IMR-90 (cell line): Measurements from ENCODE around the gene ALPK3. TPM values are rescaled to one million over a fixed set of nuclear protein-coding genes. Genes with fewer than 3 reads are reported as not detected.

Experiments used
- ATAC-seq: fragments of 200-7000 bp; cut with Tn5 transposase; 2 replicates; pipeline ENCODE4 v1.9.1; 2020; ENCODE audit warnings: low read depth, mild to moderate bottlenecking, moderate library complexity
- BruUV-seq: library from RNA; stranded (reverse); fragments of 400-500 nt; replicated peaks from 2 replicates; lab custom pipeline; 2021; lab: Mats Ljungman, UMichigan
- CTCF ChIA-PET: fragments of 300-600 bp; formaldehyde crosslinking; extraction: SDS; loops from one replicate; lab custom pipeline; 2021; ENCODE audit warnings: antibody characterized with exemption; lab: Yijun Ruan, JAX
- POLR2A ChIA-PET: fragments of 300-600 bp; sonication (Branson Sonifier 250); formaldehyde crosslinking; loops from one replicate; lab custom pipeline; 2022; ENCODE audit warnings: antibody characterized with exemption; ENCODE audit not compliant: unreplicated experiment; lab: Charles Lee
- DNase-seq: peaks from one replicate; pipeline ENCODE4 v3.0.0; 2013
- H2AFZ ChIP-seq: replicated peaks from 2 replicates; pipeline ENCODE3; 2013; ENCODE audit warnings: low read length, mild to moderate bottlenecking; ENCODE audit not compliant: poor library complexity
- H2AK5ac ChIP-seq: 2 replicates; pipeline ENCODE4 v1.6.1; 2013; ENCODE audit warnings: low read depth, low read length, inconsistent platforms
- H2AK9ac ChIP-seq: replicated peaks from 2 replicates; pipeline ENCODE3; 2013; ENCODE audit warnings: mild to moderate bottlenecking, low read depth, low read length, moderate library complexity; ENCODE audit not compliant: poor library complexity
- H2BK120ac ChIP-seq: 2 replicates; pipeline ENCODE4 v1.6.1; 2013; ENCODE audit warnings: low read depth, low read length, inconsistent platforms
- H2BK15ac ChIP-seq: 3 replicates; pipeline ENCODE4 v1.6.1; 2013; ENCODE audit warnings: low read depth, low read length, inconsistent platforms
- H2BK20ac ChIP-seq: 2 replicates; pipeline ENCODE4 v1.6.1; 2013; ENCODE audit warnings: low read depth, mild to moderate bottlenecking, inconsistent platforms, low read length, moderate library complexity
- H2BK5ac ChIP-seq: 2 replicates; pipeline ENCODE4 v1.6.1; 2013; ENCODE audit warnings: mild to moderate bottlenecking, low read depth, low read length, inconsistent platforms; ENCODE audit not compliant: poor library complexity, severe bottlenecking
- H3K14ac ChIP-seq: replicated peaks from 2 replicates; pipeline ENCODE4 v1.6.1; 2013; ENCODE audit warnings: low read depth, low read length, inconsistent platforms
- H3K18ac ChIP-seq: 2 replicates; pipeline ENCODE4 v1.6.1; 2013; ENCODE audit warnings: low read depth, low read length, control low read depth
- H3K23ac ChIP-seq: 2 replicates; pipeline ENCODE4 v1.6.1; 2013; ENCODE audit warnings: low read depth, low read length, inconsistent platforms
- H3K27ac ChIP-seq: 2 replicates; pipeline ENCODE4 v1.5.1; 2013; ENCODE audit warnings: mild to moderate bottlenecking, control low read depth, low read length; ENCODE audit not compliant: insufficient read depth
- H3K27me3 ChIP-seq: 2 replicates; pipeline ENCODE4 v1.6.1; 2013; ENCODE audit warnings: low read length; ENCODE audit not compliant: control insufficient read depth, insufficient read depth
- H3K36me3 ChIP-seq: 2 replicates; pipeline ENCODE4 v1.6.1; 2013; ENCODE audit warnings: low read length, mixed read lengths; ENCODE audit not compliant: control insufficient read depth, insufficient read depth
- H3K4ac ChIP-seq: 2 replicates; pipeline ENCODE4 v1.6.1; 2013; ENCODE audit warnings: low read depth, low read length, inconsistent platforms
- H3K4me1 ChIP-seq: 2 replicates; pipeline ENCODE4 v1.6.1; 2013; ENCODE audit warnings: low read length, mixed read lengths; ENCODE audit not compliant: control insufficient read depth, insufficient read depth
- H3K4me2 ChIP-seq: 2 replicates; pipeline ENCODE4 v1.6.1; 2013; ENCODE audit warnings: low read depth, mild to moderate bottlenecking, control low read depth, low read length, moderate library complexity
- H3K4me3 ChIP-seq: 2 replicates; pipeline ENCODE4 v1.5.1; 2013; ENCODE audit warnings: low read depth, mild to moderate bottlenecking, control low read depth, low read length, moderate library complexity; ENCODE audit not compliant: insufficient read depth
- H3K56ac ChIP-seq: 2 replicates; pipeline ENCODE4 v1.6.1; 2013; ENCODE audit warnings: low read length, inconsistent platforms; ENCODE audit not compliant: insufficient read depth; ENCODE audit errors: extremely low read depth
- H3K79me1 ChIP-seq, 2 experiments: 2 replicates each; pipeline ENCODE4 v1.6.1; 2013; ENCODE audit warnings: low read length in 2 of 2, inconsistent platforms in 1 of 2, low read depth in 1 of 2
- H3K9ac ChIP-seq: 2 replicates; pipeline ENCODE4 v1.6.1; 2013; ENCODE audit warnings: low read depth, low read length, control low read depth
- H3K9me1 ChIP-seq: 2 replicates; pipeline ENCODE4 v1.6.1; 2013; ENCODE audit warnings: low read length, inconsistent platforms; ENCODE audit not compliant: insufficient read depth
- H3K9me3 ChIP-seq: 2 replicates; pipeline ENCODE4 v1.6.1; 2013; ENCODE audit warnings: low read length; ENCODE audit not compliant: control insufficient read depth, insufficient read depth
- H4K20me1 ChIP-seq: 2 replicates; pipeline ENCODE4 v1.6.1; 2013; ENCODE audit warnings: low read length, inconsistent platforms; ENCODE audit not compliant: insufficient read depth
- H4K5ac ChIP-seq: 2 replicates; pipeline ENCODE4 v1.6.1; 2013; ENCODE audit warnings: mild to moderate bottlenecking, low read depth, low read length, control low read depth
- H4K8ac ChIP-seq, 2 experiments: 2 replicates each; pipeline ENCODE4 v1.6.1; 2013; ENCODE audit warnings: low read depth in 2 of 2, low read length in 2 of 2, control low read depth in 1 of 2, inconsistent platforms in 1 of 2
- H4K91ac ChIP-seq: 2 replicates; pipeline ENCODE4 v1.6.1; 2013; ENCODE audit warnings: low read depth, low read length, inconsistent platforms; ENCODE audit not compliant: insufficient read depth
- BHLHE40 ChIP-seq: fragments of 150-350 bp; IDR thresholded peaks from 2 replicates; pipeline ENCODE4 v1.6.1; 2016; ENCODE audit warnings: mild to moderate bottlenecking, low read depth, low read length
- CHD1 ChIP-seq: IDR thresholded peaks from 2 replicates; pipeline ENCODE4 v1.6.1; 2012; ENCODE audit warnings: low read depth, low read length, improper control_type of control experiment
- ELK1 ChIP-seq: fragments of 150-350 bp; IDR thresholded peaks from 2 replicates; pipeline ENCODE4 v1.6.1; 2016; ENCODE audit warnings: low read depth, mild to moderate bottlenecking, low read length, moderate library complexity, borderline replicate concordance
- FOS ChIP-seq: fragments of 150-350 bp; IDR thresholded peaks from 2 replicates; pipeline ENCODE4 v1.6.1; 2016; ENCODE audit warnings: low read depth, low read length
- MAFK ChIP-seq: IDR thresholded peaks from 2 replicates; pipeline ENCODE4 v1.6.1; 2012; ENCODE audit warnings: low read depth, low read length, improper control_type of control experiment
- MAZ ChIP-seq: IDR thresholded peaks from 2 replicates; pipeline ENCODE4 v1.6.1; 2012; ENCODE audit warnings: low read depth, mild to moderate bottlenecking, low read length, improper control_type of control experiment, moderate library complexity, borderline replicate concordance
- MXI1 ChIP-seq: IDR thresholded peaks from 2 replicates; pipeline ENCODE4 v1.6.1; 2012; ENCODE audit warnings: low read depth, mild to moderate bottlenecking, low read length, moderate library complexity, borderline replicate concordance
- NFE2L2 ChIP-seq: fragments of 150-350 bp; IDR thresholded peaks from 2 replicates; pipeline ENCODE4 v1.6.1; 2016; ENCODE audit warnings: low read depth, mild to moderate bottlenecking, low read length
- POLR2A ChIP-seq: IDR thresholded peaks from 2 replicates; pipeline ENCODE4 v1.6.1; 2012; ENCODE audit warnings: mild to moderate bottlenecking, low read depth, low read length
- RAD21 ChIP-seq: IDR thresholded peaks from 2 replicates; pipeline ENCODE4 v1.6.1; 2012; ENCODE audit warnings: low read length, improper control_type of control experiment
- RCOR1 ChIP-seq: IDR thresholded peaks from 2 replicates; pipeline ENCODE4 v1.6.1; 2012; ENCODE audit warnings: mild to moderate bottlenecking, low read length, improper control_type of control experiment; ENCODE audit not compliant: insufficient replicate concordance
- RFX5 ChIP-seq: IDR thresholded peaks from 2 replicates; pipeline ENCODE4 v1.8.0; 2012; ENCODE audit warnings: low read depth, mild to moderate bottlenecking, low read length, moderate library complexity
- SMC3 ChIP-seq: fragments of 150-350 bp; IDR thresholded peaks from 2 replicates; pipeline ENCODE4 v1.6.1; 2016; ENCODE audit warnings: low read depth, mild to moderate bottlenecking, antibody characterized with exemption, low read length, moderate library complexity
- WGBS, 2 experiments: methylation state at CpG; one replicate each; pipeline versions ENCODE4 v1.1.5 to v1.1.7; 2013; ENCODE audit warnings: missing lambda C conversion rate in 2 of 2; ENCODE audit not compliant: insufficient read length in 1 of 2; ENCODE audit errors: extremely low coverage in 2 of 2; 5-methylcytosine and 5-hydroxymethylcytosine counted together
- dilution Hi-C: fragments of 300-500 bp; cut with HindIII; formaldehyde crosslinking; loops from one replicate; pipeline ENCODE4 v1.14.3; 2018; ENCODE audit warnings: low sequenced_read_pairs; ENCODE audit not compliant: unreplicated experiment
- in situ Hi-C: fragments of 300-500 bp; cut with MboI; formaldehyde crosslinking; loops from 3 replicates; pipeline ENCODE4 v1.14.3; 2019; ENCODE audit warnings: low sequenced_read_pairs, inconsistent platforms, mixed read lengths
- intact Hi-C: fragments of 100-400 bp; cut with micrococcal nuclease; formaldehyde crosslinking; loops from 2 replicates; pipeline ENCODE4 v1.10.0; 2022
- polyA plus RNA-seq, 3 experiments: library from polyadenylated mRNA; depleted of rRNA; stranded (reverse); fragments of >200 nt; gene quantifications; 2 replicates each; pipeline ENCODE4 v1.2.3, GENCODE V29; 2012; ENCODE audit warnings: low replicate concordance in 1 of 3
- total RNA-seq: library from RNA; depleted of rRNA; stranded (reverse); fragments of >200 nt; gene quantifications from 2 replicates; pipeline ENCODE4 v1.2.3, GENCODE V29; 2012
- TF ChIP-seq, protein P1 (sequence below): fragments of 150-350 bp; IDR thresholded peaks from 2 replicates; pipeline ENCODE4 v1.6.1; 2017; ENCODE audit warnings: mild to moderate bottlenecking, antibody characterized with exemption, low read length, low read depth
- TF ChIP-seq, protein P2 (sequence below): conservative IDR thresholded peaks from 2 replicates; pipeline ENCODE4 v1.5.1; 2012; ENCODE audit warnings: mild to moderate bottlenecking, low read depth, low read length, improper control_type of control experiment

The ALPK3 gene
- total and polyA plus RNA-seq, 2 of the 4 experiments (the other 2 are of a cell fraction): under 0.01 to 0.26 TPM

DNA sequence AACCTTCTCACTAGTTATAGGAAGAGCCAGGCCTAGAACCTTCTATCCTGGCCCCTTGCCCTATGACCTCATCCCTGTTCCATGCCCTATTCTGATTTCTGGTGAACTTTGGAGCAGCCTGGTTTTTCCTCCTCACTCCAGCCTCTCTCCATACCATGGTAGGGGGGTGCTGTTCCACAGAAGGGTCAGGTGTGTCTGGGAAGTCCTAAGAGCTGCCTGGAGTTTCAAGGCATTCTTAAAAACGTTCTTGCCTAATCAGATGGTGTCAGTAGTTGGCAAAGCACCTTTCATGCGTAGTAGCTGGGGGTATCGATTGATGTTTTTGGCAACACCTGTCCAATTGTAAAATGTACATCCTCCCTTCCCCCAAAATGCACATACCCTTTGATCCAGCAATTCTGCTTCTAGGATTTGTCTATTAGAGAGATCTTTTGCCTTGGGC lies 16.8 kb upstream of the ALPK3 start:
- peaks cover 10% of the 10 kb centered on the region; the same call in 1 of the 2 replicates for H4K20me1 ChIP-seq
- H3K9me1 ChIP-seq: peaks cover 16% of the 10 kb centered on the region
- peaks cover 25 to 32% of the 10 kb centered on the region in 2 experiments for H3K79me1 ChIP-seq
- no peak overlapping the region for H2AK9ac ChIP-seq
- no peak overlapping the region for H2BK20ac ChIP-seq
- TF ChIP-seq MXI1 (no peak), SMC3 (no peak), ELK1 (no peak), RCOR1 (no peak), RAD21 (no peak), CHD1 (no peak), NFE2L2 (no peak), MAFK (no peak), BHLHE40 (no peak), FOS (no peak), RFX5 (no peak), POLR2A (no peak), MAZ (no peak)
- TF ChIP-seq, protein P1, sequence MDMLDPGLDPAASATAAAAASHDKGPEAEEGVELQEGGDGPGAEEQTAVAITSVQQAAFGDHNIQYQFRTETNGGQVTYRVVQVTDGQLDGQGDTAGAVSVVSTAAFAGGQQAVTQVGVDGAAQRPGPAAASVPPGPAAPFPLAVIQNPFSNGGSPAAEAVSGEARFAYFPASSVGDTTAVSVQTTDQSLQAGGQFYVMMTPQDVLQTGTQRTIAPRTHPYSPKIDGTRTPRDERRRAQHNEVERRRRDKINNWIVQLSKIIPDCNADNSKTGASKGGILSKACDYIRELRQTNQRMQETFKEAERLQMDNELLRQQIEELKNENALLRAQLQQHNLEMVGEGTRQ: no peak
- TF ChIP-seq, protein P2, sequence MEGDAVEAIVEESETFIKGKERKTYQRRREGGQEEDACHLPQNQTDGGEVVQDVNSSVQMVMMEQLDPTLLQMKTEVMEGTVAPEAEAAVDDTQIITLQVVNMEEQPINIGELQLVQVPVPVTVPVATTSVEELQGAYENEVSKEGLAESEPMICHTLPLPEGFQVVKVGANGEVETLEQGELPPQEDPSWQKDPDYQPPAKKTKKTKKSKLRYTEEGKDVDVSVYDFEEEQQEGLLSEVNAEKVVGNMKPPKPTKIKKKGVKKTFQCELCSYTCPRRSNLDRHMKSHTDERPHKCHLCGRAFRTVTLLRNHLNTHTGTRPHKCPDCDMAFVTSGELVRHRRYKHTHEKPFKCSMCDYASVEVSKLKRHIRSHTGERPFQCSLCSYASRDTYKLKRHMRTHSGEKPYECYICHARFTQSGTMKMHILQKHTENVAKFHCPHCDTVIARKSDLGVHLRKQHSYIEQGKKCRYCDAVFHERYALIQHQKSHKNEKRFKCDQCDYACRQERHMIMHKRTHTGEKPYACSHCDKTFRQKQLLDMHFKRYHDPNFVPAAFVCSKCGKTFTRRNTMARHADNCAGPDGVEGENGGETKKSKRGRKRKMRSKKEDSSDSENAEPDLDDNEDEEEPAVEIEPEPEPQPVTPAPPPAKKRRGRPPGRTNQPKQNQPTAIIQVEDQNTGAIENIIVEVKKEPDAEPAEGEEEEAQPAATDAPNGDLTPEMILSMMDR: no peak
- no peak overlapping the region for H3K56ac ChIP-seq
- H3K14ac ChIP-seq: no peak overlapping the region
- ATAC-seq (no peak), DNase-seq (no peak)
- BruUV-seq: no TSS peak
- in situ Hi-C loops: no loop called here
- peaks cover 6% of the 10 kb centered on the region for H3K4me1 ChIP-seq
- H4K8ac ChIP-seq: no peak overlapping the region
- dilution Hi-C loops: no loop called here
- POLR2A ChIA-PET: no interaction called here
- H4K5ac ChIP-seq: no peak overlapping the region
- H3K27ac ChIP-seq: no peak overlapping the region
- peaks cover 60% of the 10 kb centered on the region for H3K36me3 ChIP-seq
- no peak overlapping the region for H2AK5ac ChIP-seq
- H2BK120ac ChIP-seq: no peak overlapping the region
- no peak overlapping the region for H3K9ac ChIP-seq
- H3K23ac ChIP-seq: no peak overlapping the region
- H3K4ac ChIP-seq: no peak overlapping the region
- H4K91ac ChIP-seq: no peak overlapping the region
- no peak overlapping the region for H2BK15ac ChIP-seq
- CTCF ChIA-PET: no interaction called here
- no peaks in the 10 kb centered on the region for H3K9me3 ChIP-seq
- no peaks in the 10 kb centered on the region for H3K27me3 ChIP-seq
- no peak overlapping the region for H3K18ac ChIP-seq
- no peak overlapping the region for H3K4me2 ChIP-seq
- intact Hi-C loops: no loop called here
- WGBS, 2 experiments: no CpG with 5 or more reads among the region's 3 CpGs
- no peak overlapping the region for H3K4me3 ChIP-seq
- H2AFZ ChIP-seq: no peak overlapping the region
- no peak overlapping the region for H2BK5ac ChIP-seq
